ENCODE data around the gene SPTLC1. TPM values are rescaled to one million over a fixed set of nuclear protein-coding genes. Genes with fewer than 3 reads are reported as not detected.
A peak's percentile ranks its signal among the peaks of the same experiment; 100 is the strongest.

Gene SPTLC1
- total and polyA plus RNA-seq, 3 donors from 2014 or later = 71.6 to 104 (median 77.1) TPM

- H3K4me3 ChIP-seq = no peak overlapping the region
- H3K9me3 ChIP-seq = no peaks in the 10 kb centered on the region
- WGBS, 2 donors = 100% methylated on average over 1 of the region's 1 CpG
- DNase-seq = no peak
- TF ChIP-seq, protein P1, sequence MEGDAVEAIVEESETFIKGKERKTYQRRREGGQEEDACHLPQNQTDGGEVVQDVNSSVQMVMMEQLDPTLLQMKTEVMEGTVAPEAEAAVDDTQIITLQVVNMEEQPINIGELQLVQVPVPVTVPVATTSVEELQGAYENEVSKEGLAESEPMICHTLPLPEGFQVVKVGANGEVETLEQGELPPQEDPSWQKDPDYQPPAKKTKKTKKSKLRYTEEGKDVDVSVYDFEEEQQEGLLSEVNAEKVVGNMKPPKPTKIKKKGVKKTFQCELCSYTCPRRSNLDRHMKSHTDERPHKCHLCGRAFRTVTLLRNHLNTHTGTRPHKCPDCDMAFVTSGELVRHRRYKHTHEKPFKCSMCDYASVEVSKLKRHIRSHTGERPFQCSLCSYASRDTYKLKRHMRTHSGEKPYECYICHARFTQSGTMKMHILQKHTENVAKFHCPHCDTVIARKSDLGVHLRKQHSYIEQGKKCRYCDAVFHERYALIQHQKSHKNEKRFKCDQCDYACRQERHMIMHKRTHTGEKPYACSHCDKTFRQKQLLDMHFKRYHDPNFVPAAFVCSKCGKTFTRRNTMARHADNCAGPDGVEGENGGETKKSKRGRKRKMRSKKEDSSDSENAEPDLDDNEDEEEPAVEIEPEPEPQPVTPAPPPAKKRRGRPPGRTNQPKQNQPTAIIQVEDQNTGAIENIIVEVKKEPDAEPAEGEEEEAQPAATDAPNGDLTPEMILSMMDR (IDR thresholded peaks at IDR 0.05) = no peak
- no peak for TF ChIP-seq POLR2A (IDR thresholded peaks at IDR 0.05)
- H3K27ac ChIP-seq = no peak overlapping the region
- intact Hi-C loops (cut with DNase I; ENCODE audit: low total_unique reads) = no loop called here
- no peaks in the 10 kb centered on the region for H3K4me1 ChIP-seq
- no peaks in the 10 kb centered on the region for H3K36me3 ChIP-seq (ENCODE audit: low read depth, missing control alignments)
- H3K27me3 ChIP-seq = no peaks in the 10 kb centered on the region
These were observed 37.3 kb downstream of the SPTLC1 start for GRCh38 chr9:92077888-92078287.

DNA sequence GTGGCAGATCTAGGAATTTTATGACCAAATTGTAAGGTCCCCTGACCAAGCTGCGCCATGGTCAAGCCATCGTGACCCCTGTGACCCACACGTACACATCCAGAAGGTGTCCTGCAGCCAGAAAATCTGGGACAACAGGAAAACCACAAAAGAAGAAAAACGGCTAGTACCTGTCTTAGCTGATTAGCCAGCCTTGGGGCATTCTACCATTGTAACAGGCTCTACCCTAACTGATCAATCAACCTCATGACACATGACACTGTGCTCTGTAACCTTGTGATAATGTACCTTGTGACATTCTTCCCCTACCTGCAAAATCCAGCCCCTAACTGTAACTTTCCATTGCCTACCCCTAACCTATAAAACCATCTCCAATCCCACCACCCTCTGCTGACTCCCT lies 43.6 kb downstream of the SPTLC1 start:
- no peaks in the 10 kb centered on the region for H3K27me3 ChIP-seq
- no peak for DNase-seq
- TF ChIP-seq POLR2A (IDR thresholded peaks at IDR 0.05) = no peak
- TF ChIP-seq, protein P1 (IDR thresholded peaks at IDR 0.05) = no peak
- no peaks in the 10 kb centered on the region for H3K36me3 ChIP-seq (ENCODE audit: low read depth, missing control alignments)
- H3K4me3 ChIP-seq = no peak overlapping the region
- intact Hi-C loops (cut with DNase I; ENCODE audit: low total_unique reads) = no loop called here
- H3K27ac ChIP-seq = no peak overlapping the region
- H3K4me1 ChIP-seq = no peaks in the 10 kb centered on the region
- H3K9me3 ChIP-seq = no peaks in the 10 kb centered on the region
- WGBS, 2 donors = 84 to 88% methylated on average over 4 of the region's 4 CpGs

DNA sequence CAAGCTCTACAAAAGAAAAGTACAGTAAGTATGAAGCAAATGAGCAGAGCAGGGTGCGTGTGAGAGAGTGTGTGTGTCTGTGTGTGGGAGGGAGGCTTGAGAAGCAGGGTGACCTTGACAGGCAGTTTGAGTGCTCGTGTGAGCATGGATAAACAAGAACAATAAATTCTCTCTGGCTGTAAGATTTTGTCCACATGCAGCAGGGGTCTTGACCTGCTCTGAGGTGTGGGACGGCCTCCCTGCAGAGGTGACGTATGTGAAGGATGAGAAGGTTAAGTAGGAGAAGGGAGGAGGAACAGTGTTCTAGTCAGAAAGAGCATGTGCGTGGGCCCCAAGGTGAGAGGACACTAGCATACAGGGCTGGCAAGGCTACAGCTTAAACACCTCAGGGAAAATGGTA lies 49.0 kb downstream of the SPTLC1 start:
- peak overlapping the region in 1 of 2 donors; percentile 9 for H3K27ac ChIP-seq
- peak; percentile 75 for DNase-seq
- WGBS, 2 donors = 35 to 50% methylated on average over 5 of the region's 5 CpGs

GRCh38 chr9:92064711-92065110 lies 50.5 kb downstream of the SPTLC1 start:
- Histone ChIP-seq H3K9me3 (no peaks in the 10 kb centered on the region), H3K27ac (no peak overlapping the region), H3K27me3 (no peaks in the 10 kb centered on the region), H3K4me3 (no peak overlapping the region), H3K4me1 (peaks cover 8% of the 10 kb centered on the region), H3K36me3 (ENCODE audit: low read depth, missing control alignments) (no peaks in the 10 kb centered on the region)
- 73 to 81% methylated on average over 3 of the region's 3 CpGs for WGBS, 2 donors
- DNase-seq = no peak
- intact Hi-C loops (cut with DNase I; ENCODE audit: low total_unique reads) = no loop called here
- no peak for TF ChIP-seq POLR2A (IDR thresholded peaks at IDR 0.05)
- TF ChIP-seq, protein P1 (IDR thresholded peaks at IDR 0.05) = no peak

More for the DNA sequence above, 49.0 kb downstream of the SPTLC1 start:
- intact Hi-C loops (cut with DNase I; ENCODE audit: low total_unique reads) = no loop called here
- H3K4me1 ChIP-seq = peaks cover 8% of the 10 kb centered on the region
- H3K27me3 ChIP-seq = no peaks in the 10 kb centered on the region
- TF ChIP-seq, protein P1 (IDR thresholded peaks at IDR 0.05) = no peak
- no peak for TF ChIP-seq POLR2A (IDR thresholded peaks at IDR 0.05)
- no peaks in the 10 kb centered on the region for H3K36me3 ChIP-seq (ENCODE audit: low read depth, missing control alignments)
- no peak overlapping the region for H3K4me3 ChIP-seq
- H3K9me3 ChIP-seq = no peaks in the 10 kb centered on the region

DNA sequence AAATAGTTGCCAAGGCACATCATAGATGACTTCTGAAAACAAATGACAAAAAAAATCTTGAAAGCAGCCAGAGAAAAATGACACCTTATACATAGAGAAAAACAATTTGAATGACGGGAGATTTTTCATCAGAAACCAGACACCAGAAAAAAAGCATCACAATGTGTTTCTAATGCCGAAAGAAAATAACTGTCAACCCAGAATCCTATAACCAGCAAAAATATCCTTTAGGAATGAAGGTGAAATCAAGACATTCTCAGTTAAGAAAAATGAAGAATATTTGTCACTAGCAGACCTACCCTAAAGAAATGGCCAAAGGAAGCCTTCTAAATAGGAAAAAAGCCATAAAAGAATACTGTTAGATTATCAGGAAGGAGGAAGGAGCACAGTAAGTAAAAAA lies 54.0 kb downstream of the SPTLC1 start:
- Histone ChIP-seq H3K4me3 (no peak overlapping the region), H3K27ac (no peak overlapping the region), H3K4me1 (peaks cover 8% of the 10 kb centered on the region), H3K27me3 (no peaks in the 10 kb centered on the region), H3K36me3 (ENCODE audit: low read depth, missing control alignments) (no peaks in the 10 kb centered on the region), H3K9me3 (no peaks in the 10 kb centered on the region)
- TF ChIP-seq POLR2A (IDR thresholded peaks at IDR 0.05) = no peak
- TF ChIP-seq, protein P1 (IDR thresholded peaks at IDR 0.05) = no peak
- DNase-seq = no peak
- intact Hi-C loops (cut with DNase I; ENCODE audit: low total_unique reads) = no loop called here
- 98 to 100% methylated on average over 2 of the region's 2 CpGs for WGBS, 2 donors

Data from testis (tissue), 3 donors.